PFSK-1 (cell line): ENCODE results near the gene GFY.

ENCODE experiments used
- FOXP2 ChIP-seq: optimal IDR thresholded peaks from 2 replicates; pipeline ENCODE3; 2011; ENCODE audit warnings: borderline replicate concordance, control low read depth, inconsistent platforms; ENCODE audit not compliant: insufficient read depth; ENCODE audit errors: extremely low read length, extremely low read depth
- POLR2AphosphoS5 ChIP-seq: IDR thresholded peaks from 2 replicates; pipeline ENCODE4 v1.6.1; 2012; ENCODE audit warnings: low read depth, mild to moderate bottlenecking, control low read depth, low read length, moderate library complexity
- REST ChIP-seq, 2 experiments: IDR thresholded peaks; 2 replicates each; pipeline versions ENCODE4 v1.6.1 to v1.8.0; 2011 to 2012; ENCODE audit warnings: low read depth in 2 of 2, low read length in 2 of 2, control low read depth in 1 of 2, inconsistent platforms in 1 of 2, mild to moderate bottlenecking in 1 of 2, moderate library complexity in 1 of 2; ENCODE audit not compliant: insufficient read depth in 1 of 2
- SIN3A ChIP-seq: IDR thresholded peaks from 2 replicates; pipeline ENCODE4 v1.6.1; 2012; ENCODE audit warnings: mild to moderate bottlenecking, low read length, moderate library complexity, borderline replicate concordance; ENCODE audit not compliant: insufficient read depth
- TAF1 ChIP-seq: IDR thresholded peaks from 2 replicates; pipeline ENCODE4 v1.6.1; 2012; ENCODE audit warnings: low read length, control low read depth, borderline replicate concordance; ENCODE audit not compliant: insufficient read depth

- no peak for TF ChIP-seq POLR2AphosphoS5
- no peak for TF ChIP-seq SIN3A
- no peak for TF ChIP-seq REST (IDR thresholded peaks at IDR 0.05; ENCODE audit: insufficient read depth in 1 of 2, low read depth in 2 of 2, low read length in 2 of 2)
- no peak for TF ChIP-seq TAF1
- no peak for TF ChIP-seq FOXP2
These were observed 45.4 kb downstream of the GFY start for GRCh38 chr19:49470615-49470978.
